ENCODE results near the gene PSMD6.

PSMD6 gene

GRCh38 chr3:64008487-64009351, 14.6 kb downstream of the PSMD6 start:
- no peak for DNase-seq (ENCODE audit: low read depth, low spot score)

- no peak for DNase-seq (ENCODE audit: low read depth, low spot score)
Observed at GRCh38 chr3:64008017-64008416, 15.3 kb downstream of the PSMD6 start.

GRCh38 chr3:64003589-64003988, 19.7 kb downstream of the PSMD6 start:
- no peak for DNase-seq (ENCODE audit: low read depth, low spot score)

GRCh38 chr3:64002233-64002632, 21.1 kb downstream of the PSMD6 start:
- DNase-seq (ENCODE audit: low read depth, low spot score): no peak

- DNase-seq (ENCODE audit: low read depth, low spot score): no peak
Observed at GRCh38 chr3:64000453-64001055, 22.7 kb downstream of the PSMD6 start.

- DNase-seq (ENCODE audit: low read depth, low spot score): no peak
Observed at GRCh38 chr3:63998852-63999754, 24.2 kb downstream of the PSMD6 start.

GRCh38 chr3:63995086-63995485, 28.2 kb downstream of the PSMD6 start:
- DNase-seq (ENCODE audit: low read depth, low spot score): no peak

GRCh38 chr3:63993653-63994079, 29.6 kb downstream of the PSMD6 start:
- peak; percentile 22 for DNase-seq (ENCODE audit: low read depth, low spot score)

GRCh38 chr3:63992516-63993209, 30.6 kb downstream of the PSMD6 start:
- no peak for DNase-seq (ENCODE audit: low read depth, low spot score)

- DNase-seq (ENCODE audit: low read depth, low spot score): no peak
Observed at GRCh38 chr3:63991666-63992065, 31.6 kb downstream of the PSMD6 start.

GRCh38 chr3:63990733-63991132, 32.6 kb downstream of the PSMD6 start:
- no peak for DNase-seq (ENCODE audit: low read depth, low spot score)

- DNase-seq (ENCODE audit: low read depth, low spot score): no peak
Observed at GRCh38 chr3:63990204-63990603, 33.1 kb downstream of the PSMD6 start.

GRCh38 chr3:63988943-63989342, 34.4 kb downstream of the PSMD6 start:
- DNase-seq (ENCODE audit: low read depth, low spot score): no peak

- no peak for DNase-seq (ENCODE audit: low read depth, low spot score)
Observed at GRCh38 chr3:63986831-63987230, 36.5 kb downstream of the PSMD6 start.

GRCh38 chr3:63986146-63986545, 37.1 kb downstream of the PSMD6 start:
- no peak for DNase-seq (ENCODE audit: low read depth, low spot score)

GRCh38 chr3:63984391-63984790, 38.9 kb downstream of the PSMD6 start:
- no peak for DNase-seq (ENCODE audit: low read depth, low spot score)

GRCh38 chr3:63981980-63982379, 41.3 kb downstream of the PSMD6 start:
- DNase-seq (ENCODE audit: low read depth, low spot score): no peak

- DNase-seq (ENCODE audit: low read depth, low spot score): no peak
Observed at GRCh38 chr3:63980830-63981498, 42.3 kb downstream of the PSMD6 start.

GRCh38 chr3:63980019-63980418, 43.3 kb downstream of the PSMD6 start:
- DNase-seq (ENCODE audit: low read depth, low spot score): no peak

- no peak for DNase-seq (ENCODE audit: low read depth, low spot score)
Observed at GRCh38 chr3:63979093-63979885, 44.0 kb downstream of the PSMD6 start.
